ENCODE data around the gene ADGRA3. TPM values are rescaled to one million over a fixed set of nuclear protein-coding genes. Genes with fewer than 3 reads are reported as not detected.

ADGRA3 gene
- total RNA-seq, 1 experiment from 2014 or later: 56.5 TPM

DNA sequence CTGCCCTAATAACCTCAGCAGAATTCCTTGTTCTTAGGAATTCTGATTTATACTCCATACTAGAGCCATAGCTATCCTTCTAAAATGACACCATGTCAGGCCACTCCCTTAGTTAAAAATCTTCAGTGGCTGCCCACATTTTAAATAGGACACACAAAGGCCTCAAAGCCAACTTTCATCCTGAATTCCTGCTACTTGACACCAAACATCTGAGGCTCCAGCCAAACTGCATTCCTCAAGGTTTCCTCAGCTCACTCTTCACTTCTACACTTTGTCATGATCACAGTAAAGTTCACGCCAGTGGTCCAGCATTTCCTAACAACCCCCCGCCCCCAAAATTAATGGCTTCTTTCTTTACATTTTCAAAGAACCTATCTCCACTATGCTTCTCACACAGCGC, 124.3 kb downstream of the ADGRA3 start:
- no peaks in the 10 kb centered on the region for H4K20me1 ChIP-seq (ENCODE audit: control insufficient read depth, insufficient read depth, insufficient read length)
- no peak overlapping the region for H3K23ac ChIP-seq (ENCODE audit: insufficient read length, low read depth, low read length)
- no peaks in the 10 kb centered on the region for H3K9me3 Mint-ChIP-seq
- H2BK12ac ChIP-seq (ENCODE audit: insufficient read length, low read depth, low read length): no peak overlapping the region
- H2BK5ac ChIP-seq (ENCODE audit: insufficient read length, low read length): no peak overlapping the region
- no CpG with 5 or more reads among the region's 3 CpGs for WGBS (ENCODE audit: extremely low coverage, insufficient read length, low lambda C conversion rate)
- H3K18ac ChIP-seq (ENCODE audit: insufficient read length, low read depth, low read length): no peak overlapping the region
- no peak overlapping the region for H3K9ac ChIP-seq (ENCODE audit: extremely low read depth, insufficient read length, low read length)
- peak overlapping the region; percentile 9 for H2BK120ac ChIP-seq (ENCODE audit: low read depth, low read length, poor library complexity, severe bottlenecking)
- no peak overlapping the region for H3T11ph ChIP-seq (ENCODE audit: low read length)
- H3K27ac Mint-ChIP-seq: no peak overlapping the region
- H3K23me2 ChIP-seq (ENCODE audit: insufficient read length, low read depth, low read length, poor library complexity, severe bottlenecking): no peaks in the 10 kb centered on the region
- TF ChIP-seq, protein P1, sequence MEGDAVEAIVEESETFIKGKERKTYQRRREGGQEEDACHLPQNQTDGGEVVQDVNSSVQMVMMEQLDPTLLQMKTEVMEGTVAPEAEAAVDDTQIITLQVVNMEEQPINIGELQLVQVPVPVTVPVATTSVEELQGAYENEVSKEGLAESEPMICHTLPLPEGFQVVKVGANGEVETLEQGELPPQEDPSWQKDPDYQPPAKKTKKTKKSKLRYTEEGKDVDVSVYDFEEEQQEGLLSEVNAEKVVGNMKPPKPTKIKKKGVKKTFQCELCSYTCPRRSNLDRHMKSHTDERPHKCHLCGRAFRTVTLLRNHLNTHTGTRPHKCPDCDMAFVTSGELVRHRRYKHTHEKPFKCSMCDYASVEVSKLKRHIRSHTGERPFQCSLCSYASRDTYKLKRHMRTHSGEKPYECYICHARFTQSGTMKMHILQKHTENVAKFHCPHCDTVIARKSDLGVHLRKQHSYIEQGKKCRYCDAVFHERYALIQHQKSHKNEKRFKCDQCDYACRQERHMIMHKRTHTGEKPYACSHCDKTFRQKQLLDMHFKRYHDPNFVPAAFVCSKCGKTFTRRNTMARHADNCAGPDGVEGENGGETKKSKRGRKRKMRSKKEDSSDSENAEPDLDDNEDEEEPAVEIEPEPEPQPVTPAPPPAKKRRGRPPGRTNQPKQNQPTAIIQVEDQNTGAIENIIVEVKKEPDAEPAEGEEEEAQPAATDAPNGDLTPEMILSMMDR (conservative IDR thresholded peaks at IDR 0.05): no peak
- H4K8ac ChIP-seq (replicated peaks; ENCODE audit: insufficient read length, low read depth, low read length): no peak overlapping the region
- H3K27me3 Mint-ChIP-seq (ENCODE audit: low read depth): no peaks in the 10 kb centered on the region
- H2AK5ac ChIP-seq (ENCODE audit: insufficient read length, low read length): no peak overlapping the region
- H3K4me1 ChIP-seq (ENCODE audit: insufficient read depth, low read length): no peaks in the 10 kb centered on the region
- no peaks in the 10 kb centered on the region for H3K79me1 ChIP-seq (ENCODE audit: insufficient read depth, low read depth, low read length, poor library complexity, severe bottlenecking)
- H3K4ac ChIP-seq (ENCODE audit: low read depth, low read length): no peak overlapping the region
- H3K14ac ChIP-seq (ENCODE audit: insufficient read depth, low read length): no peak overlapping the region
- no peaks in the 10 kb centered on the region for H3K27me3 ChIP-seq (ENCODE audit: insufficient read depth, low read length)
- H2BK20ac ChIP-seq (ENCODE audit: low read depth, low read length, poor library complexity, severe bottlenecking): no peak overlapping the region
- no peak overlapping the region for H2BK15ac ChIP-seq (ENCODE audit: low read depth, low read length)
- H4K5ac ChIP-seq (ENCODE audit: insufficient read length, low read depth, low read length): no peak overlapping the region
- H3K79me2 ChIP-seq (ENCODE audit: insufficient read depth, low read length): no peaks in the 10 kb centered on the region
- H3K36me3 Mint-ChIP-seq (ENCODE audit: insufficient read depth in 1 of 3, low read depth in 3 of 3): peaks cover 11 to 20% (median 16%) of the 10 kb centered on the region in 3 experiments
- no peak overlapping the region for H4K91ac ChIP-seq (ENCODE audit: insufficient read length, low read depth, low read length)
- H3K56ac ChIP-seq (ENCODE audit: insufficient read length, low read depth, low read length): no peak overlapping the region
- peaks cover 0 to 4% of the 10 kb centered on the region in 2 experiments; a peak in 2 of 4 replicates for H3K4me1 Mint-ChIP-seq
- no peak overlapping the region for H3K4me2 ChIP-seq (ENCODE audit: insufficient read depth, insufficient read length, low read length)
- H2AFZ ChIP-seq (ENCODE audit: low read length): no peak overlapping the region
- H3K9me3 ChIP-seq (ENCODE audit: control insufficient read depth, low read depth, low read length): no peaks in the 10 kb centered on the region
- H3K27ac ChIP-seq (ENCODE audit: insufficient read length, low read depth, low read length): no peak overlapping the region
- H3K4me3 Mint-ChIP-seq: no peak overlapping the region
- no peak for DNase-seq

Data from H9 (cell line).